ENCODE results near the gene ZNF358. TPM values are rescaled to one million over a fixed set of nuclear protein-coding genes. Genes with fewer than 3 reads are reported as not detected.
A peak's percentile ranks its signal among the peaks of the same experiment; 100 is the strongest.
"Not testable (repeated sequence)": the region's sequence is repeated elsewhere in the genome, so short reads cannot be mapped to it uniquely, and the experiment has no call there.

Gene ZNF358
- total RNA-seq, 1 donor from 2014 or later, result 41.1 TPM

GRCh38 chr19:7535047-7535997, 19.4 kb downstream of the ZNF358 start, which contains the start of gene PNPLA6:
TSS of gene PNPLA6 (plus strand) at chr19:7535717. CDS start at chr19:7535789, 72 bp downstream.
- peak within 1 kb of the TSS; percentile 91 for H2AFZ ChIP-seq (ENCODE audit: low read depth, low read length)
- no peak for TF ChIP-seq EZH2 (IDR thresholded peaks at IDR 0.05; ENCODE audit: insufficient read depth, low read length)
- peak within 1 kb of the TSS; percentile 97 for H3K4me3 Mint-ChIP-seq (ENCODE audit: unreplicated experiment)

GRCh38 chr19:7535998-7536695, 20.2 kb downstream of the ZNF358 start:
- TF ChIP-seq EZH2 (IDR thresholded peaks at IDR 0.05; ENCODE audit: insufficient read depth, low read length) (no peak), CTCF (IDR thresholded peaks at IDR 0.05; ENCODE audit: insufficient read depth, low read depth, low read length) (no peak)
- H3K4me1 Mint-ChIP-seq (ENCODE audit: low read depth, unreplicated experiment), result peaks cover 4% of the 10 kb centered on the region
- H2AFZ ChIP-seq (ENCODE audit: low read depth, low read length), result peak overlapping the region; percentile 91
- no peaks in the 10 kb centered on the region for H3K9me3 ChIP-seq (ENCODE audit: insufficient read depth, low read depth, low read length)
- H4K20me1 ChIP-seq (ENCODE audit: insufficient read depth, low read length), result no peaks in the 10 kb centered on the region
- no peaks in the 10 kb centered on the region for H3K27me3 ChIP-seq (ENCODE audit: insufficient read depth, low read length)
- H3K4me3 Mint-ChIP-seq (ENCODE audit: unreplicated experiment), result peak overlapping the region; percentile 97
- H3K4me1 ChIP-seq (ENCODE audit: insufficient read depth, low read length), result peaks cover 6% of the 10 kb centered on the region
- H3K9me3 Mint-ChIP-seq (ENCODE audit: unreplicated experiment), result no peaks in the 10 kb centered on the region
- peak overlapping the region; percentile 90 for H3K4me3 ChIP-seq (ENCODE audit: insufficient read depth, low read depth, low read length)
- no peak overlapping the region for H3K27ac ChIP-seq (ENCODE audit: low read depth, low read length)
- no peak for FAIRE-seq
- no peak for DNase-seq (ENCODE audit: low read depth)
- H3K27ac Mint-ChIP-seq (ENCODE audit: unreplicated experiment), result peak overlapping the region; percentile 1
- H3K4me2 ChIP-seq (ENCODE audit: low read length), result peak overlapping the region; percentile 97
- H3K79me2 ChIP-seq (ENCODE audit: insufficient read depth, low read length), result peaks cover 9% of the 10 kb centered on the region
- H3K9ac ChIP-seq (ENCODE audit: low read length), result peak overlapping the region; percentile 87
- no peaks in the 10 kb centered on the region for H3K36me3 ChIP-seq (ENCODE audit: insufficient read depth, low read length)
- peaks cover 10% of the 10 kb centered on the region for H3K36me3 Mint-ChIP-seq (ENCODE audit: low read depth, unreplicated experiment)
- no peaks in the 10 kb centered on the region for H3K27me3 Mint-ChIP-seq (ENCODE audit: low read depth, unreplicated experiment)

More at GRCh38 chr19:7535047-7535997, 19.4 kb downstream of the ZNF358 start, which contains the start of gene PNPLA6:
- Histone ChIP-seq H3K4me3 (ENCODE audit: insufficient read depth, low read depth, low read length) (peak within 1 kb of the TSS; percentile 90), H4K20me1 (ENCODE audit: insufficient read depth, low read length) (no peaks in the 10 kb centered on the region), H3K36me3 (ENCODE audit: insufficient read depth, low read length) (no peaks in the 10 kb centered on the region), H3K9me3 (ENCODE audit: insufficient read depth, low read depth, low read length) (no peaks in the 10 kb centered on the region), H3K79me2 (ENCODE audit: insufficient read depth, low read length) (peaks cover 9% of the 10 kb centered on the region), H3K27me3 (ENCODE audit: insufficient read depth, low read length) (no peaks in the 10 kb centered on the region), H3K9ac (ENCODE audit: low read length) (peak within 1 kb of the TSS; percentile 87), H3K4me1 (ENCODE audit: insufficient read depth, low read length) (peaks cover 6% of the 10 kb centered on the region), H3K27ac (ENCODE audit: low read depth, low read length) (peak within 1 kb of the TSS; percentile 72), H3K4me2 (ENCODE audit: low read length) (peak within 1 kb of the TSS; percentile 97)
- H3K36me3 Mint-ChIP-seq (ENCODE audit: low read depth, unreplicated experiment), result peaks cover 7% of the 10 kb centered on the region
- no peak for FAIRE-seq
- H3K27ac Mint-ChIP-seq (ENCODE audit: unreplicated experiment), result peak within 1 kb of the TSS; percentile 94
- peaks cover 4% of the 10 kb centered on the region for H3K4me1 Mint-ChIP-seq (ENCODE audit: low read depth, unreplicated experiment)
- DNase-seq (ENCODE audit: low read depth), result peak; percentile 80
- H3K9me3 Mint-ChIP-seq (ENCODE audit: unreplicated experiment), result no peaks in the 10 kb centered on the region
- no peaks in the 10 kb centered on the region for H3K27me3 Mint-ChIP-seq (ENCODE audit: low read depth, unreplicated experiment)

GRCh38 chr19:7538990-7539389, 23.1 kb downstream of the ZNF358 start:
- not testable (repeated sequence) for H3K9ac ChIP-seq (ENCODE audit: low read length); H3K4me1 ChIP-seq (ENCODE audit: insufficient read depth, low read length); H3K9me3 Mint-ChIP-seq (ENCODE audit: unreplicated experiment); H3K79me2 ChIP-seq (ENCODE audit: insufficient read depth, low read length); H3K27me3 ChIP-seq (ENCODE audit: insufficient read depth, low read length); H3K27ac ChIP-seq (ENCODE audit: low read depth, low read length); H3K4me2 ChIP-seq (ENCODE audit: low read length); H3K9me3 ChIP-seq (ENCODE audit: insufficient read depth, low read depth, low read length); DNase-seq (ENCODE audit: low read depth); H4K20me1 ChIP-seq (ENCODE audit: insufficient read depth, low read length); FAIRE-seq; H3K27ac Mint-ChIP-seq (ENCODE audit: unreplicated experiment); H3K27me3 Mint-ChIP-seq (ENCODE audit: low read depth, unreplicated experiment); H2AFZ ChIP-seq (ENCODE audit: low read depth, low read length); H3K4me3 ChIP-seq (ENCODE audit: insufficient read depth, low read depth, low read length); H3K36me3 ChIP-seq (ENCODE audit: insufficient read depth, low read length); H3K4me1 Mint-ChIP-seq (ENCODE audit: low read depth, unreplicated experiment); H3K4me3 Mint-ChIP-seq (ENCODE audit: unreplicated experiment)
- peaks cover 15% of the 10 kb centered on the region for H3K36me3 Mint-ChIP-seq (ENCODE audit: low read depth, unreplicated experiment)
